GM19452 (cell line): Measurements from ENCODE around the gene KIAA0513.

Source experiments
- ATAC-seq: cut with Tn5 transposase; IDR thresholded peaks from one replicate; pipeline ENCODE4 v1.9.1; 2021; ENCODE audit not compliant: unreplicated experiment

Gene KIAA0513

GRCh38 chr16:85085721-85086120 lies 58.1 kb downstream of the KIAA0513 start:
- ATAC-seq: no peak

GRCh38 chr16:85086347-85087291 lies 59.0 kb downstream of the KIAA0513 start:
- no peak for ATAC-seq

- ATAC-seq: no peak
These were observed 60.4 kb downstream of the KIAA0513 start for GRCh38 chr16:85087899-85088569.

- no peak for ATAC-seq
These were observed 61.1 kb downstream of the KIAA0513 start for GRCh38 chr16:85088570-85089199.

GRCh38 chr16:85089525-85089924 lies 61.9 kb downstream of the KIAA0513 start:
- ATAC-seq: no peak

GRCh38 chr16:85090181-85090580 lies 62.6 kb downstream of the KIAA0513 start:
- ATAC-seq: no peak

- no peak for ATAC-seq
These were observed 63.4 kb downstream of the KIAA0513 start for GRCh38 chr16:85090873-85091521.

- no peak for ATAC-seq
These were observed 63.9 kb downstream of the KIAA0513 start for GRCh38 chr16:85091522-85091910.

GRCh38 chr16:85092309-85092708 lies 64.7 kb downstream of the KIAA0513 start:
- no peak for ATAC-seq

GRCh38 chr16:85092851-85093250 lies 65.3 kb downstream of the KIAA0513 start:
- ATAC-seq: no peak

- ATAC-seq: no peak
These were observed 66.1 kb downstream of the KIAA0513 start for GRCh38 chr16:85093705-85094104.

GRCh38 chr16:85094176-85094805 lies 66.7 kb downstream of the KIAA0513 start:
- no peak for ATAC-seq

GRCh38 chr16:85094812-85095211 lies 67.2 kb downstream of the KIAA0513 start:
- ATAC-seq: no peak

GRCh38 chr16:85096921-85097320 lies 69.3 kb downstream of the KIAA0513 start:
- ATAC-seq: no peak

GRCh38 chr16:85098565-85098964 lies 71.0 kb downstream of the KIAA0513 start:
- ATAC-seq: no peak

- no peak for ATAC-seq
These were observed 72.7 kb downstream of the KIAA0513 start for GRCh38 chr16:85100265-85100664.

GRCh38 chr16:85101956-85102630 lies 74.5 kb downstream of the KIAA0513 start:
- no peak for ATAC-seq

- ATAC-seq: no peak
These were observed 75.8 kb downstream of the KIAA0513 start for GRCh38 chr16:85103114-85104079.

- ATAC-seq: no peak
These were observed 76.6 kb downstream of the KIAA0513 start for GRCh38 chr16:85104147-85104546.
